ENCODE data around the gene NEK2. TPM values are rescaled to one million over a fixed set of nuclear protein-coding genes. Genes with fewer than 3 reads are reported as not detected.

The NEK2 gene
- total RNA-seq, 1 experiment from 2014 or later, result 60.5 TPM

- Histone ChIP-seq H3K4me2 (peak overlapping the region; percentile 65), H3K9me2 (ENCODE audit: insufficient read depth) (no peaks in the 10 kb centered on the region), H3K27me3 (ENCODE audit: insufficient read depth, low read depth) (no peaks in the 10 kb centered on the region), H4K20me1 (ENCODE audit: insufficient read depth) (no peaks in the 10 kb centered on the region), H3K4me1 (replicated peaks; ENCODE audit: insufficient read depth) (peaks cover 43% of the 10 kb centered on the region), H2AFZ (no peak overlapping the region), H3K4me3 (no peak overlapping the region), H3F3A (ENCODE audit: insufficient read depth, low read depth) (peaks cover 28% of the 10 kb centered on the region), H3K79me2 (ENCODE audit: low read depth) (no peaks in the 10 kb centered on the region), H3K36me3 (ENCODE audit: low read depth) (no peaks in the 10 kb centered on the region), H3K27ac (peak overlapping the region; percentile 94), H3K9me3 (ENCODE audit: insufficient read depth, low read depth) (no peaks in the 10 kb centered on the region)
- ChIA-PET CTCF (interaction anchor here (0.6 to 1.2 kb wide), 5 partner anchors 22 to 183 kb away, joined by 3 to 4 read pairs (median 3); no protein-coding TSS in a partner anchor), POLR2A (ENCODE audit: unreplicated experiment) (interaction anchor here (0.5 to 0.6 kb wide), 3 partner anchors 9 to 376 kb away, joined by 3 read pairs; no protein-coding TSS in a partner anchor)
- no TSS peak for BruUV-seq (replicated peaks)
- DNase-seq, result peak in 1 of 2 experiments; percentile 83
- TF ChIP-seq EZH2 (IDR thresholded peaks at IDR 0.05; ENCODE audit: low read depth) (no peak), CTCF (conservative IDR thresholded peaks at IDR 0.05) (no peak)
- intact Hi-C loops (cut with micrococcal nuclease; ENCODE audit: unreplicated experiment), result loop anchor here (1.0 to 10.0 kb wide), 5 partner anchors 183 to 1209 kb away; partner anchors contain the start of gene KCNH1
Observed at GRCh38 chr1:211653959-211654496, 21.4 kb downstream of the NEK2 start.

- no TSS peak for BruUV-seq (replicated peaks)
- H3K36me3 ChIP-seq (ENCODE audit: low read depth), result no peaks in the 10 kb centered on the region
- no peaks in the 10 kb centered on the region for H3K9me2 ChIP-seq (ENCODE audit: insufficient read depth)
- no peaks in the 10 kb centered on the region for H3K9me3 ChIP-seq (ENCODE audit: insufficient read depth, low read depth)
- peaks cover 51% of the 10 kb centered on the region for H3K4me1 ChIP-seq (replicated peaks; ENCODE audit: insufficient read depth)
- ChIA-PET POLR2A (ENCODE audit: unreplicated experiment) (no interaction called here), CTCF (interaction anchor here (0.6 to 1.2 kb wide), 4 partner anchors 11 to 173 kb away, joined by 3 to 4 read pairs (median 3); no protein-coding TSS in a partner anchor)
- peaks cover 30% of the 10 kb centered on the region for H3F3A ChIP-seq (ENCODE audit: insufficient read depth, low read depth)
- TF ChIP-seq EZH2 (IDR thresholded peaks at IDR 0.05; ENCODE audit: low read depth), result no peak
- no peak for TF ChIP-seq CTCF (conservative IDR thresholded peaks at IDR 0.05)
- peak overlapping the region; percentile 94 for H3K27ac ChIP-seq
- no peak overlapping the region for H3K4me3 ChIP-seq
- H2AFZ ChIP-seq, result no peak overlapping the region
- H3K79me2 ChIP-seq (ENCODE audit: low read depth), result no peaks in the 10 kb centered on the region
- no peaks in the 10 kb centered on the region for H4K20me1 ChIP-seq (ENCODE audit: insufficient read depth)
- peak in 1 of 2 experiments; percentile 66 for DNase-seq
- intact Hi-C loops (cut with micrococcal nuclease; ENCODE audit: unreplicated experiment), result loop anchor here (1.0 to 10.0 kb wide), 4 partner anchors 326 to 1208 kb away; partner anchors contain the start of gene KCNH1
- peak overlapping the region; percentile 65 for H3K4me2 ChIP-seq
- no peaks in the 10 kb centered on the region for H3K27me3 ChIP-seq (ENCODE audit: insufficient read depth, low read depth)
Observed at GRCh38 chr1:211653293-211653692, 22.1 kb downstream of the NEK2 start.

- no TSS peak for BruUV-seq (replicated peaks)
- CTCF ChIA-PET, result interaction anchor here (0.5 to 0.6 kb wide), 2 partner anchors 303 to 344 kb away, joined by 7 to 9 read pairs; no protein-coding TSS in a partner anchor
- Histone ChIP-seq H3K9me3 (ENCODE audit: insufficient read depth, low read depth) (no peaks in the 10 kb centered on the region), H3K36me3 (ENCODE audit: low read depth) (no peaks in the 10 kb centered on the region), H3K4me1 (replicated peaks; ENCODE audit: insufficient read depth) (peaks cover 60% of the 10 kb centered on the region), H3F3A (ENCODE audit: insufficient read depth, low read depth) (peaks cover 35% of the 10 kb centered on the region), H2AFZ (no peak overlapping the region), H3K4me3 (no peak overlapping the region), H3K4me2 (no peak overlapping the region), H3K27ac (peak overlapping the region; percentile 94), H4K20me1 (ENCODE audit: insufficient read depth) (no peaks in the 10 kb centered on the region), H3K79me2 (ENCODE audit: low read depth) (no peaks in the 10 kb centered on the region), H3K9me2 (ENCODE audit: insufficient read depth) (no peaks in the 10 kb centered on the region), H3K27me3 (ENCODE audit: insufficient read depth, low read depth) (no peaks in the 10 kb centered on the region)
- DNase-seq, result no peak
- POLR2A ChIA-PET (ENCODE audit: unreplicated experiment), result interaction anchor here (0.5 kb wide), 1 partner anchor 138 kb away, joined by 9 read pairs; no protein-coding TSS in a partner anchor
- TF ChIP-seq CTCF (conservative IDR thresholded peaks at IDR 0.05) (no peak), EZH2 (IDR thresholded peaks at IDR 0.05; ENCODE audit: low read depth) (no peak)
- intact Hi-C loops (cut with micrococcal nuclease; ENCODE audit: unreplicated experiment), result loop anchor here (5.0 to 10.0 kb wide), 3 partner anchors 518 to 1208 kb away; partner anchors contain the start of gene KCNH1
Observed at GRCh38 chr1:211652371-211652770, 23.1 kb downstream of the NEK2 start.

Measured in PC-9 (cell line).